ELR (cell line): ENCODE results near the gene FBXO30.
A peak's percentile ranks its signal among the peaks of the same experiment; 100 is the strongest.

Experiments used
- DNase-seq: peaks from one replicate; pipeline ENCODE4 v3.0.0-alpha.2; 2015; ENCODE audit warnings: low read depth

Gene FBXO30

GRCh38 chr6:145755682-145756081 lies 58.9 kb downstream of the FBXO30 start:
- no peak for DNase-seq

- DNase-seq = no peak
Observed at GRCh38 chr6:145752638-145753037, 62.0 kb downstream of the FBXO30 start.

GRCh38 chr6:145749632-145750031 lies 65.0 kb downstream of the FBXO30 start:
- peak; percentile 82 for DNase-seq

GRCh38 chr6:145745861-145746260 lies 68.7 kb downstream of the FBXO30 start:
- DNase-seq = no peak

- no peak for DNase-seq
Observed at GRCh38 chr6:145744619-145745018, 70.0 kb downstream of the FBXO30 start.
